H1 (cell line): ENCODE results near the gene FOXN3. TPM values are rescaled to one million over a fixed set of nuclear protein-coding genes. Genes with fewer than 3 reads are reported as not detected.

ENCODE experiments used
- ASH2L ChIP-seq: fragments of 200-600, 300-600 bp; sonication (generic); IDR thresholded peaks from one replicate; pipeline ENCODE4 v1.7.1; 2017; ENCODE audit warnings: low read length
- ATF3 ChIP-seq: IDR thresholded peaks from 2 replicates; pipeline ENCODE4 v1.6.1; 2011; ENCODE audit warnings: low read depth, mild to moderate bottlenecking, low read length; ENCODE audit not compliant: insufficient read depth
- CREB1 ChIP-seq: IDR thresholded peaks from 2 replicates; pipeline ENCODE4 v1.6.1; 2012; ENCODE audit warnings: inconsistent platforms
- GABPA ChIP-seq: IDR thresholded peaks from 2 replicates; pipeline ENCODE4 v1.6.1; 2011; ENCODE audit warnings: mild to moderate bottlenecking, low read length, moderate library complexity, borderline replicate concordance; ENCODE audit not compliant: insufficient read depth
- HDAC2 ChIP-seq, 2 experiments: fragments of 300-600 bp in 1 of 2; sonication (generic) in 1 of 2; IDR thresholded peaks; 2 replicates each; pipeline ENCODE4 v1.6.1; 2011 to 2012; ENCODE audit warnings: low read depth in 2 of 2, low read length in 2 of 2, mild to moderate bottlenecking in 2 of 2, moderate library complexity in 2 of 2, borderline replicate concordance in 1 of 2, inconsistent platforms in 1 of 2
- NRF1 ChIP-seq: IDR thresholded peaks from 2 replicates; pipeline ENCODE4 v1.6.1; 2011; ENCODE audit warnings: mild to moderate bottlenecking, low read depth, low read length, improper control_type of control experiment
- POLR2AphosphoS5 ChIP-seq: IDR thresholded peaks from 2 replicates; pipeline ENCODE4 v1.6.1; 2011; ENCODE audit warnings: low read depth, low read length
- POU5F1 ChIP-seq: IDR thresholded peaks from 2 replicates; pipeline ENCODE4 v1.6.1; 2011; ENCODE audit warnings: low read depth, mild to moderate bottlenecking, low read length, moderate library complexity
- RBBP5 ChIP-seq: IDR thresholded peaks from 2 replicates; pipeline ENCODE4 v1.7.1; 2012; ENCODE audit warnings: low read depth, mild to moderate bottlenecking, inconsistent platforms, low read length, moderate library complexity, borderline replicate concordance
- RXRA ChIP-seq: IDR thresholded peaks from 2 replicates; pipeline ENCODE4 v1.6.1; 2011; ENCODE audit warnings: low read depth, mild to moderate bottlenecking, low read length, moderate library complexity; ENCODE audit not compliant: insufficient read depth
- SIX5 ChIP-seq: IDR thresholded peaks from 2 replicates; pipeline ENCODE4 v1.6.1; 2011; ENCODE audit warnings: mild to moderate bottlenecking, low read depth, low read length
- SP4 ChIP-seq: IDR thresholded peaks from 2 replicates; pipeline ENCODE4 v1.6.1; 2012; ENCODE audit warnings: low read length, inconsistent platforms
- ZNF274 ChIP-seq: IDR thresholded peaks from 2 replicates; pipeline ENCODE4 v1.7.0; 2012; ENCODE audit warnings: low read length, borderline replicate concordance; ENCODE audit errors: extremely low read depth
- polyA plus RNA-seq, 7 experiments: library from polyadenylated mRNA; depleted of rRNA in 3 of 7; stranded (reverse) in 5 of 7; unstranded in 2 of 7; fragments of >200 nt in 5 of 7; fragments of 200-250 nt in 2 of 7; gene quantifications; 1 replicate in 5 of 7; 2 replicates in 1 of 7; 4 replicates in 1 of 7; pipeline versions ENCODE4 v1.2.1 to v1.2.3, GENCODE V29; 2011 to 2013; ENCODE audit warnings: missing spikeins in 2 of 7, mixed read lengths in 2 of 7
- total RNA-seq: library from RNA; stranded (reverse); fragmentation: NEBNext Ultra II Directional; extraction: Animal tissue kit (Norgen Biotek cat#: 25700); gene quantifications from 2 replicates; pipeline ENCODE4 v1.2.1, GENCODE V29; 2021

FOXN3 gene
- total and polyA plus RNA-seq, 2 of the 8 experiments (the other 6 are each of a cell fraction or from before 2014, with no cell fraction given), result 52.6 to 178 TPM

GRCh38 chr14:89352976-89353765 is 63.9 kb downstream of the FOXN3 start (continued):
- no peak for TF ChIP-seq HDAC2 (IDR thresholded peaks at IDR 0.05; ENCODE audit: borderline replicate concordance in 1 of 2, low read depth in 2 of 2, low read length in 2 of 2)
- TF ChIP-seq ASH2L, result no peak
- no peak for TF ChIP-seq POLR2AphosphoS5
- TF ChIP-seq ZNF274, result no peak
- TF ChIP-seq ATF3, result no peak
- TF ChIP-seq SIX5, result no peak
- no peak for TF ChIP-seq GABPA
- no peak for TF ChIP-seq RBBP5
- no peak for TF ChIP-seq CREB1
- TF ChIP-seq SP4, result no peak
- TF ChIP-seq POU5F1, result no peak
- TF ChIP-seq RXRA, result no peak
- TF ChIP-seq NRF1, result no peak
